Suprapubic skin (tissue), 4 donors: ENCODE results near the gene ADAMTS16.

Source experiments
- EP300 ChIP-seq: sonication (generic); formaldehyde crosslinking; IDR thresholded peaks from one replicate; pipeline ENCODE4 v1.6.1; 2017; ENCODE audit warnings: antibody characterized with exemption
- POLR2A ChIP-seq, 2 donors: fragments of 450-650 bp; IDR thresholded peaks; one replicate each; pipeline ENCODE4 v1.6.1; 2017; ENCODE audit warnings: antibody characterized with exemption in 2 of 2, mild to moderate bottlenecking in 2 of 2, moderate library complexity in 2 of 2
- POLR2AphosphoS5 ChIP-seq, 3 donors: sonication (generic); formaldehyde crosslinking; IDR thresholded peaks; one replicate each; pipeline ENCODE4 v1.6.1; 2017; ENCODE audit warnings: antibody characterized with exemption in 3 of 3
- TF ChIP-seq, protein P1 (sequence below), 2 donors: fragments of 200-600 bp in 1 of 2; fragments of 450-650 bp in 1 of 2; sonication (generic) in 1 of 2; IDR thresholded peaks; one replicate each; pipeline ENCODE4 v1.5.1; 2016 to 2019; ENCODE audit warnings: antibody characterized with exemption in 2 of 2, mild to moderate bottlenecking in 1 of 2, moderate library complexity in 1 of 2

DNA sequence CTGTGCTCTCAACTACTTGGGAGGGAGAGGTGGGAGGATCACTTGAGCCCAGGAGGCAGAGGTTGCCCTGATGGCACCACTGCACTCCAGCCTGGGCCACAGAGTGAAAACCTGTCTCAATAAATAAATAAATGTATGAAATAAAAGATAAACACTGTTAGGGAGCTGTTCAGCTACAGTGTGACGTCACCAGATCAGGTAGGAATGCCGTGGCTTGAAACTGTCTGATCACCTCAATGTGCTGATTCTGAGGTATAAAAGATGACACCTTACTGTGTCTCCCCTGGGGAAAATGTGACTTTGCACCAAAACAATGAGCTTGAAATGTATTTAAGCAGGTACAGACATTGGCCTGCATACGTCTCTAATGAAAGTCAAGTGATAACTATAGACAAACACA lies 133.3 kb downstream of the ADAMTS16 start:
- TF ChIP-seq, protein P1, sequence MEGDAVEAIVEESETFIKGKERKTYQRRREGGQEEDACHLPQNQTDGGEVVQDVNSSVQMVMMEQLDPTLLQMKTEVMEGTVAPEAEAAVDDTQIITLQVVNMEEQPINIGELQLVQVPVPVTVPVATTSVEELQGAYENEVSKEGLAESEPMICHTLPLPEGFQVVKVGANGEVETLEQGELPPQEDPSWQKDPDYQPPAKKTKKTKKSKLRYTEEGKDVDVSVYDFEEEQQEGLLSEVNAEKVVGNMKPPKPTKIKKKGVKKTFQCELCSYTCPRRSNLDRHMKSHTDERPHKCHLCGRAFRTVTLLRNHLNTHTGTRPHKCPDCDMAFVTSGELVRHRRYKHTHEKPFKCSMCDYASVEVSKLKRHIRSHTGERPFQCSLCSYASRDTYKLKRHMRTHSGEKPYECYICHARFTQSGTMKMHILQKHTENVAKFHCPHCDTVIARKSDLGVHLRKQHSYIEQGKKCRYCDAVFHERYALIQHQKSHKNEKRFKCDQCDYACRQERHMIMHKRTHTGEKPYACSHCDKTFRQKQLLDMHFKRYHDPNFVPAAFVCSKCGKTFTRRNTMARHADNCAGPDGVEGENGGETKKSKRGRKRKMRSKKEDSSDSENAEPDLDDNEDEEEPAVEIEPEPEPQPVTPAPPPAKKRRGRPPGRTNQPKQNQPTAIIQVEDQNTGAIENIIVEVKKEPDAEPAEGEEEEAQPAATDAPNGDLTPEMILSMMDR (IDR thresholded peaks at IDR 0.05) = no peak
- TF ChIP-seq POLR2AphosphoS5 (IDR thresholded peaks at IDR 0.05) (no peak), POLR2A (IDR thresholded peaks at IDR 0.05) (no peak), EP300 (no peak)
